ENCODE measurements around the gene AP5B1. TPM values are rescaled to one million over a fixed set of nuclear protein-coding genes. Genes with fewer than 3 reads are reported as not detected.

The AP5B1 gene
- total and polyA plus RNA-seq, 2 of the 8 experiments (the other 6 are each of a cell fraction or from before 2014, with no cell fraction given): 7.6 to 10.0 TPM

DNA sequence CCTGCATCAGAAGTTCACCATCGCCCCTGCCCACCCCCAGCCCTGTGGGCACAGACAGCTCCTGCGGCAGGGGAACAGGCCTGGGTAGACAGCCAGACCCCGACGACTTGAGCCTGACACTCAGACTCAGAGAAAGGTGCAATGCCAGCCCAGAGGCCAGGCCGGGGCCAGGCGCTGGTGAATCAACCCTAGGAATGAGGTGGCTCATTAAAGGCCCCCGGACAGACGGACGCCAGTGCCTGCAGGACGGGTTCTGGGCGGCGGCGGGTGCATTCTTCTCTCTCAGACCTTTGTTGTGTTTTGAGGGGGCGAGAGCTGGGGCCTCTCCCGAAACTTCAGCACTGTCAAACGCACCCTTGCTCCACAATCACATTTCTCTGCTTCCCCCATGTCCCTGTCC lies 11.7 kb upstream of the AP5B1 start (continued):
- TF ChIP-seq CHD7 (IDR thresholded peaks at IDR 0.05; ENCODE audit: insufficient replicate concordance, low read length) (no peak), HDAC6 (IDR thresholded peaks at IDR 0.05; ENCODE audit: low read depth, low read length) (no peak), RFX5 (IDR thresholded peaks at IDR 0.05; ENCODE audit: borderline replicate concordance, low read depth, low read length) (no peak), SIN3A (conservative IDR thresholded peaks at IDR 0.05 in 1 of 2, IDR thresholded peaks at IDR 0.05 in 1 of 2; ENCODE audit: low read depth in 1 of 2, low read length in 2 of 2) (no peak), KDM1A (IDR thresholded peaks at IDR 0.05; ENCODE audit: borderline replicate concordance, low read length) (no peak), CREB1 (IDR thresholded peaks at IDR 0.05) (no peak)
